C4-2B (cell line): Measurements from ENCODE around the gene TUBA3C.

ENCODE experiments used
- H3K27ac ChIP-seq: fragments of 450-650 bp; 2 replicates; pipeline ENCODE4 v1.5.1; 2017
- ZFX ChIP-seq: fragments of 450-650 bp; IDR thresholded peaks from 2 replicates; pipeline ENCODE4 v1.6.1; 2017
- TF ChIP-seq, protein P1 (sequence below): fragments of 450-650 bp; conservative IDR thresholded peaks from 2 replicates; pipeline ENCODE4 v1.5.1; 2017; ENCODE audit warnings: mild to moderate bottlenecking

Gene TUBA3C

DNA sequence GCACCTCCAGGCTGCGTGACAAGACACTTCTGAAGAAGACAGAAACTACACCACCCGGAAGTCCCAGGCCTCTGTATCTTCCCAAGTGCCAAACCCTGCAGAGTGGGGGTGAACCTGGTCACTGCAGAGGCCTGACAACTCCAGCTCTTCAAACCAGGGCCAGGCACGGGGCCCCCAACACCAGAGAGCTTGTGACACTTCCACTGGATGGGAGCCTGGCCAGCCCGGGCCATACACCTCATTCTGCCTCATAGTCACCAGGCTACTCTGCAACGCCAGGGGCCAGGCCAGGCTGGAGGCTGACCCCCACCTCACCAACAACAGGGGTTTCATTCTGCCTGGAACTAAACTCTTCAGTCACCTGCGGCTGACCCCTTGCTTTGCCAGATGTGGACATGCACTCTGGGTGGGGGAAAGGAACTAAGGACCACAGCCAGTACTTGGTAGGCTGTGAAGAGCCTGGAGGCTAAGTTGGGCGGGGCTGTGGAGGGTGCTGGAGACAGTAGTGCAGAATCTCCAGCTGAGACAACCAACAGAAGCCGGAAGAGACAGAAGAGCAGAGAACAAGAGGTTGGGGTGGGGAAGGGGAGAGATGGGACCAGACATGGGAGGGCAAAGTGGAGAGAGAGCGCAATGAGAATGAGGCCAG, 23.0 kb downstream of the TUBA3C start:
- H3K27ac ChIP-seq, result no peak overlapping the region
- TF ChIP-seq, protein P1, sequence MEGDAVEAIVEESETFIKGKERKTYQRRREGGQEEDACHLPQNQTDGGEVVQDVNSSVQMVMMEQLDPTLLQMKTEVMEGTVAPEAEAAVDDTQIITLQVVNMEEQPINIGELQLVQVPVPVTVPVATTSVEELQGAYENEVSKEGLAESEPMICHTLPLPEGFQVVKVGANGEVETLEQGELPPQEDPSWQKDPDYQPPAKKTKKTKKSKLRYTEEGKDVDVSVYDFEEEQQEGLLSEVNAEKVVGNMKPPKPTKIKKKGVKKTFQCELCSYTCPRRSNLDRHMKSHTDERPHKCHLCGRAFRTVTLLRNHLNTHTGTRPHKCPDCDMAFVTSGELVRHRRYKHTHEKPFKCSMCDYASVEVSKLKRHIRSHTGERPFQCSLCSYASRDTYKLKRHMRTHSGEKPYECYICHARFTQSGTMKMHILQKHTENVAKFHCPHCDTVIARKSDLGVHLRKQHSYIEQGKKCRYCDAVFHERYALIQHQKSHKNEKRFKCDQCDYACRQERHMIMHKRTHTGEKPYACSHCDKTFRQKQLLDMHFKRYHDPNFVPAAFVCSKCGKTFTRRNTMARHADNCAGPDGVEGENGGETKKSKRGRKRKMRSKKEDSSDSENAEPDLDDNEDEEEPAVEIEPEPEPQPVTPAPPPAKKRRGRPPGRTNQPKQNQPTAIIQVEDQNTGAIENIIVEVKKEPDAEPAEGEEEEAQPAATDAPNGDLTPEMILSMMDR, result no peak
- no peak for TF ChIP-seq ZFX

DNA sequence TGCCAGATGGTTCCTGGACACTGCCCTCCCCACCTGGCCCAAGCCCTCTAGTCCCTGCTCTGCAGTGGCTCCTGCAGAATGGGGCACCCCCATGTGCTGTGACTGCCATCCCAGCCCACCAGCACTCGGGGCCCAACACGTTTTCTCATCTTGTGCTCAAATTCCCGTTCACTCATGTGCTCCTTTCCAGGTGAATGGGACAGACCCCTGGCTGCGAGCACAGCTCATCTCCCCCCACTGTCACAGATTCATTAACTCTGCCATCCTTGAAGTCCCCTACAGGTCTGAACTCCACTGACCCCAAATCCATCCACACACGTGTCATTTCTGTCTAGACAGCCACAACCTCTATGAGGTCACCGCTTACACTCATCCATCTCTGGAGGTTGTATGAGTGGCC, 23.6 kb downstream of the TUBA3C start:
- TF ChIP-seq, protein P1, result no peak
- no peak for TF ChIP-seq ZFX
- no peak overlapping the region for H3K27ac ChIP-seq

DNA sequence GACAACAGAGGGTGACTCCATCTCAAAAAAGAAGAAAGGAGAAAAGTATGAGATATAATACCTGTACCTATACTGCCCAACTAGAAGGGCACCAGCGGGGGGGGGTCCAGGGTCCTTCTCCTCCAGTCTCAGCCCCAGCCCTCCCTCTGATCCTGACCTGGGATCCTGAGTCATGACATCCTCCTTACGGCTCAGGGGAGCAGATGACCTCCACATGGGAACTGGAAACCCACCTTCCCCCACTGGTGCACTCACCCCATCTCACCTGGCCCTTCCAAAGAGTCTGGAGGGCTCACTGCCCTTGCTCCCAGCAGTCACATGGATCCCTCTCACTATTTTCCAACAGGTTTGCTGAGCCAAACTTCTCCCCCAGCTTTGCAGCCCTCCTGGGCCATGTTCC, 24.2 kb downstream of the TUBA3C start:
- H3K27ac ChIP-seq, result no peak overlapping the region
- TF ChIP-seq ZFX, result no peak
- TF ChIP-seq, protein P1, result no peak

DNA sequence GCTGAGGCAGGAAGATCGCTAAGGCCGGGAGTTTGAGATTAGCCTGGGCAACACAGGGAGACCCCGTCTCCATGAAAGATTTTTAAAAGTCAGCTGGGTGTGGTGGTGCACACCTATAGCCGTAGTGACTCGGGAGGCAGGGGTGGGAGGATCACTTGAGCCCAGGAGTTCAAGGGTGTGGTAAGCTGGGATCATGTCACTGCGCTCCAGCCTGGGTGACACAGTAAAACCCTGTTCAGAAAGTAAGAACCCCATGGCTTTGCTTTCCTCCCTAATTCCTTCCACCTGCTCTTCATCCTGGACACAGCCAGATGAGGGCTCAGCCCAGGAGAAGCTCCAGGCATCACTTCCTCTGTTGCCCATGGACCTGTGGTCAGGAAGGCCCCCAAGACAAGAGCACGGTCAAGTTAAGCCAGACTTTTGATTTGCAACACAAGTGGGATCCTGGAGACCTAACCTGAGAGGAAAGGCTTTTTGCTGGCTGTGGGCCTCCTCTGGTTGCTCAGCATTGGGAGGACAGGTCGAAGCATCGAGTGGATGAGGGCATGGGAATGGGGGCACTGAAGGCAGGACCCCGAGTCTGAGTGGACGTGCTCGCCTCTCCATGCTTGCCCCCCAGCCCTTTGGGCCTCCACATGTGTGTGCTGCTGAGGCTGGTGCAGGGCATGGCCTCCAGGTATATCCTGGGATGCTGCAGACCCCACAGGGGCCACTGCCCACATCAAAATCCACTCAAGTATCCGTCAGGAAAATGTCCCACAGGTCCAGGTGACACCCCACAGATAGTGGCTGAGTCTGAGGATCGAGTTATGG, 25.4 kb downstream of the TUBA3C start:
- TF ChIP-seq, protein P1, result no peak
- no peak for TF ChIP-seq ZFX
- H3K27ac ChIP-seq, result no peak overlapping the region

DNA sequence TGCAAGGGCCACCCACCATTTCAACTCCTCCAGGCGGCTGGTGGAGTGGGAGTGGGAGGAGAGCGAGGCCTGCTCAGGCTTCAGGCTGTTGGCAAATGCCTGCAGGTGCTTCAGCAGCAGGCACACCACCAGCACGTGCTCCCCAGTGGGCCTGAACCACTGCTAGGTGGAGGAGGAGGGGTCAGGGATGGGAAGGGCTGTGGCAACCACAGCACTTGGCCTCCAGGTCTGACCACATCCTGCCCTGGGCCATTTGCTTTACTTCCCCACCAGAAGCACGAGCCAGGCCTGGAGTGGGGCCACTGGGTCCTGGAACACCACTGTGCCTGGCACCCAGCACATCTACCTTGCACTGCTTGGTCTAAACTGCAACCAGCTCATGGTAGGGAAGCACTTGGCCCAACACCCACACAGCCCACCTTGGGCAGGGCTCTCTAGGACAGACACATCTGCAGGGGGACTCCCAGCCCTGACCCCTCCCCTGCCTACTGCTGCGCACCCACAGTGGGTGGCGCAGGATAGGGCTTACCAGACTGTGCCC, 26.2 kb downstream of the TUBA3C start:
- no peak for TF ChIP-seq ZFX
- H3K27ac ChIP-seq, result no peak overlapping the region

DNA sequence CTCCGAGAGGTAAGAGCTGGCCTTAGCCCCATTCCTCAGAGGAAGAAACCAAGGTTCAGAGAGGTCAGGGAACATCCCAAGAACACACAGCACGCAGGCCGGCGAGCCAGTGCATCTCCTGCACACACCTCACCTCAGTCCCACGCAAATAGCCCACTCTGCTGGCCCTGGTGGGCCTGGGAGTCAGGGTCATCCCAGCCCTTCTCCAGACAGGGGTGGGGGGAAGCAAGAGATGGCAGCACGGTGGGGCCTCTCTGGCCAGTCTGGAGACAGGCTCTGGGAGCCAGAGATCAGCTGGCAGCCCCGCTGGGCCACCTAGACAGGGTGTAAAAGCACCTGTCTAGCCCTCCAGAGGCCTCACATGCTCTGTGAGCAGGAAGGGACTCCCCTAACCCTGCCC, 26.8 kb downstream of the TUBA3C start:
- TF ChIP-seq, protein P1, result no peak
- no peak for TF ChIP-seq ZFX
- H3K27ac ChIP-seq, result no peak overlapping the region

DNA sequence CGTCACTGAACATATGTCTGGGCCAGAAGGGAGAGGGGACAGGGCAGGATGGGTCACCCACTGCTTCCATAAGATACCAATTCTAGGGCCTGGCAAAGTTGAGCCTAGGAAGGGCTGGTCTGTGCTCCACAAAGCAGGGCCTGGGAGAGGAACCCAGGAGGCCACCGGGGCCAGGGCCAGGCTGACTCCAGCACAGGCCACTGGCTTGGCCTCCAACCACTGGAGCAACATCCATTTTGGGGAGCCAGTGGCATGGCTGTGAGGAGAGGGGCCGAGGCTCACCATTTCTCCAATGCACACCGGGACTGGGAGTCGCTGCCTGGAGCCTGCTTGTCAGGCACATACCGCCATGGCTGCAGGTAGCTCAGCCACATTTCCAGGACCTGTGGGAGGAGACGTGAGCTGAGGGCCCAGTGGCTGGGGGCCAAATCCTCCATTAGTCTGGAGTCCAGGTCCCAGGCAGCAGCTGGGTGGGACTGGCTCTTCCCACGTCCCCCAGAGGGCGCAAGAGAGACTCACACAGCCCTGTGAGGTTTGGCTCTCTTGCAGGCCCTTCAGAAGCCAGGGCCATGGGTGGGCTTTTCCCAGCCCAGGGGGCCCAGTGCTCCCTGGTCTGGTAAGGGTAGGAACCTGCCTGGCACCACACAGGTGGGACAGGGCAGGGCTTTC, 27.7 kb downstream of the TUBA3C start:
- TF ChIP-seq, protein P1, result peak; percentile 76
- TF ChIP-seq ZFX, result no peak
- H3K27ac ChIP-seq, result no peak overlapping the region
